Middle frontal gyrus (tissue), 1 donor: ENCODE results near the gene PTPRT.
"Not testable (repeated sequence)": the region's sequence is repeated elsewhere in the genome, so short reads cannot be mapped to it uniquely, and the experiment has no call there.

Source experiments
- DNase-seq: peaks from one replicate; pipeline ENCODE4 v3.0.0-alpha.2; 2015; ENCODE audit warnings: low spot score; ENCODE audit errors: extremely low spot score

The PTPRT gene

DNA sequence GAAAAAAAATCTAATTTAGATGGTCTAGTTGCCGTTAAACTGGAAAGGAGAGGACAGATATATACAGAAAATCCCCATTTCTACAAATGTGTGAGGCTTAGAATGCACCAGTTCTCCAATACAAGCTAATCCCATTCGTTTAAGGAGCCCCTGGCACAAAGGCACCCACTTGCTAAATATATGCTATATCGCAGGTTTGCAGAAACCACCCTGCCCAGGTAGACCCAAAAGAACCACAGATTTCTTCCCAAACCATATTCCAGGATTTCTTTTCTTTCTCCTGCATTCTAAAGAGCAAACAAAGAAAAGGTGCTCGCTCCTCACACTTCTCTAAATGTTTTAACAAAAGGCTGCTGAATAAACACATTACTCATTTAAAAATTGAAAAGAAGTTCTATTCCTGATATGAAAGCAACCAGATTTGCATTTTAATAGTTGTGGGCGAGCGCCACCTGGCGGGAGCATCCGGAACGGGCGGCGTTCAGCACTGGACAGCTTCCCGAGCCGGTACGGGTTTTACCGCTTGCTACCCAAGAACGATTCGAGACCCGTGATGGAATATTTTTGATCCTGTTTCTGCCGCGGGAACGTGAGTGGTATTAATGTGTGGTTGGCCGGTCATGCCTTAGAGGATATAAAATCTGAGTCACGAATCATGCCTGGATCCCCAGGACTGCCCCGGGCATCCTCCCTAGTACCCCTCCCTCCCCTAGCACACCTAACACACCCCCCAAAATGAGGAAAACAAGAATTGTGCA is 2.1 kb downstream of the PTPRT start:
- DNase-seq, result peak; percentile 74

GRCh38 chr20:43186312-43186711 is 3.4 kb downstream of the PTPRT start:
- DNase-seq, result no peak

DNA sequence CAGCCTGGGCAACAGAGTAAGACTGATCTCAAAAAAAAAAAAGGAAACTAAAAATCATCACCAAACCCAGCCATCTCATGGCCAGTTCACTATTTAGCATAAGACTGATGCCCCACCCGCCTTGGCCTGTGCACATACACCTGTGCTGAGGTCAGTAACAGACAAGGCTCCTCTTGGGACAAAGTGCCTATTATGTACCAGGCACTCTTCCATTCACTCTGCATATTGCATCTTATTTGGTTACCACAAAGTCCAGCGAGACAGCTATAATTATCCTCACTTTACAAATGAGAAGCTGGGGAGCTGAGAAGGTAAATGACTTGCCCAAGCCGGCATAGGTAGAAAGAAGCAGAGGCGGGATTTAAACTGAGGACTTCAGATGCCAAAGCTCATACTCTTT is 3.8 kb downstream of the PTPRT start:
- no peak for DNase-seq

DNA sequence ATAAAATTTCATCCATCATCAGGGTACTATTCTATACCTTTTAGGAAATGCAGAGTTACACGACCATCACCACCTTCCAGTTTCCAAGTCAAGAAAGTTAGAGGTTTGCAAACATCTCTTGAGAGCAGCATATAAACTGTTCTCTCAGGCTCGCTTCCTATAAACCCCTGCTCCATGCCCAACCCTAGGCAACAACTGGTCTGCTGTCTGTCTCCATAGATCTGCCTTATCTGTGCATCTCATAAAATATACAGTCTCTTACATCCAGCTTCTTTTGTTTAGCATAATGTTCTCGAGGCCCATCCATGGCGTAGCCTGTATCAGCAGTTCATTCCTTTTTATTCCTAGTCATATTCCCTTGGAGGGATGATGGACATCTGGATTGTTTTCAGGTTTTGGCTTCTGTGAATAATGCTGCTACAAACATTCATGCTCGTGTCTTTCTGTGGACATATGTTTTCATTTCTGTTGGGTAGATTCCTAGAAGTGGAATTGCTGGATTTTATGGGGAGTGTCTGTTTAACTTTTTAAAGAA is 6.1 kb downstream of the PTPRT start:
- DNase-seq, result no peak

GRCh38 chr20:43178080-43178479 is 11.6 kb downstream of the PTPRT start:
- no peak for DNase-seq

DNA sequence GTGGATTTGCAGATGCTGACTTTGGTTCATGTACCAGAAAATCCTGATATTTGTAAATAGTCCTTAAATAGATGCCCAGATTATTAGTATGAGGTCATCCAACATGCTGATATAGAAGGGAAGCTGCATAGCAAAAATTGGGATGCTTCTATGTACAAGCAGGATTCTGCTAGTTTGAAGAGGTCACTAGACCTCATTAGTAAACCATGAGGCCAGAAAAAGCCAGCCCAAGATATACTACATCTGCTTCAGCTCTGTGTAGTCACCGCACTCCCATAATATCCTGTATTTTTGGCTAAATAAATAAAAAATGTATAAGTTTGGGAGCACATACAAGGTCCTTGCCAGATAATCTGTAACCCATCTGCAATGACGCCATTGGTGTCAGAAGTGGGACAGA is 13.0 kb downstream of the PTPRT start:
- DNase-seq, result no peak

- no peak for DNase-seq
Measured at GRCh38 chr20:43171930-43172329, 17.8 kb downstream of the PTPRT start.

DNA sequence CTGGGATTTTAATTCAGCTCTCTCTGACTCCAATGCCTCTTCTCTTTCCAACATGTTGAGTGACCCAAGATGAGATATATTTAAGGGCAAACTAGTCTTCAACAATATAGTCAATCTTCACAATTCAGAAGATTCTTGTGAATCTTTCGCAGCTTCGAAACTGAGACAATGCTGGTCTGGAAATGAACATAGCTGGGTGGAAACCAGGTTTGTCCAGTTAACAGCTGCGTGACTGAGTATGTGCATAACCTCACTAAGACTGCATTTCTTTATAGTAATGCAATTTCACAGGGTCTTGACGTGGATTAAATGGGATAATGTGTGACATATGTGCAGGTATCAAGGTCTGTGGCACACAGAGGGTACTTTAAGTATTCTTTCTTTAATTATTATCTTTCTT is 18.9 kb downstream of the PTPRT start:
- DNase-seq, result no peak

GRCh38 chr20:43167615-43168014 is 22.1 kb downstream of the PTPRT start:
- DNase-seq, result no peak

DNA sequence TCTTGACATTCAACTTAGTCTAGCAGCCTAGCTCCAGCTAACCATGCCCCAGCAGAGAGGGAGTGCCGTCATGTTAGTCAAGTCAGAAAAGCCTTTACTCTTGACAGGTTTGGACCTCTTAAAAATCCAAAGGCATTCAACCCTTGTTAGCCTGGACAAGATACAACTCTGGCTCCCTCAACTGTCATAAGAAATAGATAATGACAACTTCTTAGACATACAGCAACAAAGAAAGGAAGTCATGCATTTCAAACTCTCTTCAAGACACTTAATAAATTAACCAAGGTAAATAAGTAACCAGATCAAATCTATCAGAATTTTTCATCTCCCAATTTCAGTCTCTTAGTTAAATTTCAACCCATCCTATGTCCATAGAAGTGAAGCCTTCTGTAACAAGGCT is 22.7 kb downstream of the PTPRT start:
- DNase-seq, result no peak

DNA sequence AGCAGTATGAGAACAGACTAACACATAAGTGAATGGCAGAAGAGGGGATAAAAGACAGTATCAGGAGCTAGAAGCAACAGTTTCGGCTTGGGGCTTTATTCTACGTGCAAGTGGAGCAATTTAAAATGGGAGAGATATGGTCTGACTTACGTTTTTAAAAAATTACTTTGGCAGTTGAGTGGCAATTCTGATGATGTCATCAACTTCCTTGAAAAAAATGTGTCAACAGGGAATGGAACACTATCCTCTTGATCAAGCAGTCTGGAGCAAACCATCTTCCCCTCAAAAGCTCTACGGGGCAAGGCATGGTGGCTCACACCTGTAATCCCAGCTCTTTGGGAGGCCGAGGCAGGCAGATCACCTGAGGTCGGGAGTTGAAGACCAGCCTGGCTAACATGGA is 24.1 kb downstream of the PTPRT start:
- no peak for DNase-seq

GRCh38 chr20:43164736-43165135 is 25.0 kb downstream of the PTPRT start:
- DNase-seq, result not testable (repeated sequence)

- DNase-seq, result no peak
Measured at GRCh38 chr20:43161716-43162115, 28.0 kb downstream of the PTPRT start.

DNA sequence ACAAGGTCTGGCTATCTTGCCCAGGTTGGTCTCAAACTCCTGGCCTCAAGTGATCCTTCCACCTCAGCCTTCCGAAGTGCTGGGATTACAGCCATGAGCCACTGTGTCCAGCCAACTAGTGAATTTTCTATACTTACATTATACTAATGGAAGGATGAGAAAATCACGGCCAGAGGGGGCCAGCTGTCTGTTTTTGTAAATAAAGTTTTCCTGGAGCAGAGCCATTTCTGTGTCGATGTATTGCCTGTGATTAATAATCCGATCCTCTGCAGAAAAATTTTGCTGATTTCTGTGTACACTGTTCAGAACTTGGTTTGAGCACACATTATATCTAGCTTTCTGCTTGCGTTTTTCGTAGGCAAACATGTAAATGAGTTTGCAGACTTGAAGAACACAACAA is 28.8 kb downstream of the PTPRT start:
- no peak for DNase-seq

- DNase-seq, result no peak
Measured at GRCh38 chr20:43159994-43160393, 29.7 kb downstream of the PTPRT start.

DNA sequence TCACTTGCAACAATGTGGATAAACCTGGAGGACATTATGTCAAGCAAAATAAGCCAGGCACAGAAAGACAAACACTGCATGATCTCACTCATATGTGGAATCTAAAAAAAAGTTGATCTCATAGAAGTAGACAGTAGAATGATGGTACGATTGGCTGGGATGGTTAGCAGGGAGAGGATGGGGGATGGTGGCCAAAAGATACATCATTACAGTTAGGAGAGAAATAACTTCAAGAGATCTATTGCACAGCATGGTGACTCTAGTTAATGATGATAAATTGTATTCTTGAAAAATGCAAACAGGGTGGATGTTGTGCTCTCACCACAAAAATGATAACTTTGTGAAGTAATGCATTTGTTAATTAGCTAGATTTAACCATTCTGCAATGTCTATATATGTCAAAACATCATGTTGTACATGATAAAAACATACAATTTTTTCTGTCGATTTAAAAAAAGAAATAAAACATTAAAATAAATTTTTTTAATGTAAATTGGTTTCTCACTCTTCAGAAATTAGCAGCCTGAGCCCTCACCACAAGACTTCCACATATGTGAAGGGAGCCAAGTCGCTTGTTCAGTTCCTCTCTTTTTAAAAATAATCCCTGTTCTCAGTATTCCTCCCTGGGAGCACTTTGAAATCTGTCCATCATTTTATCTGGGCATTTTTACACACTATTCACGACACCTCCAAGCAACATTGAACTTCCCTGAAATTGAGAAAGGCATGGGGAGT is 34.2 kb downstream of the PTPRT start:
- no peak for DNase-seq

GRCh38 chr20:43151901-43152300 is 37.8 kb downstream of the PTPRT start:
- no peak for DNase-seq

- DNase-seq, result no peak
Measured at GRCh38 chr20:43151256-43151655, 38.5 kb downstream of the PTPRT start.

GRCh38 chr20:43140726-43141125 is 49.0 kb downstream of the PTPRT start:
- no peak for DNase-seq

- no peak for DNase-seq
Measured at GRCh38 chr20:43138061-43138770, 51.5 kb downstream of the PTPRT start.

- no peak for DNase-seq
Measured at GRCh38 chr20:43137160-43137559, 52.5 kb downstream of the PTPRT start.

GRCh38 chr20:43124241-43124640 is 65.5 kb downstream of the PTPRT start:
- DNase-seq, result no peak
